ENCODE measurements around the gene RETREG3.
"Not testable (repeated sequence)": the region's sequence is repeated elsewhere in the genome, so short reads cannot be mapped to it uniquely, and the experiment has no call there.

DNA sequence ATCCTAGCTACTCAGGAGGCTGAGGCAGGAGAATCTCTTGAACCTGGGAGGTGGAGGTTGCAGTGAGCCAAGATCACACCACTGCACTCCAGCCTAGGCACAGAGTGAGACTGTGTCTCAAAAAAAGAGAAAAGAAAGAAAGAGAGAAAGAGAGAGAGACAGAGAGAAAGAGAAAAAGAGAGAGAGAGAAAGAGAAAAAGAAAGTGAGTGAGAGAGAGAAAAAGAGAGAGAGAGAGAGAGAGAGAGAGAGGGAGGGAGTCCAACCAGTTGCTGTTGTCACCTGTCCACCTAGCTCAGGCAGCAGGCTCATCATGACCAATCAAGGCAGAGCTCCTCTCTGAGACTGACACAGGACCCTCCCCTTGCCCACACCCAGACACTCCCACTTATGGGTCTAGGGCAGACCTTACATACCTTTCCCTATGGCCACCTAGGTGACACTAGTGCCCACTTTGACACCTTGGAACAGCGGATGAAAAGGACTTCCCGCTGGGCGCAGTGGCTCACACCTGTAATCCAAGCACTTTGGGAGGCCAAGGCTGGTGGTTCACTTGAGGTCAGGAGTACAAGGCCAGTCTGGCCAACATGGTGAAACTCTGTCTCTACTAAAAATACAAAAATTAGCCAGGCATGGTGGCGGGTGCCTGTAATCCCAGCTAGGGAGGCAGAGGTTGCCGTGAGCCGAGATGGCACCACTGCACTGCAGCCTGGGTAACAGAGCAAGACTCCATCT lies 18.0 kb upstream of the RETREG3 start:
- TF ChIP-seq, protein P1, sequence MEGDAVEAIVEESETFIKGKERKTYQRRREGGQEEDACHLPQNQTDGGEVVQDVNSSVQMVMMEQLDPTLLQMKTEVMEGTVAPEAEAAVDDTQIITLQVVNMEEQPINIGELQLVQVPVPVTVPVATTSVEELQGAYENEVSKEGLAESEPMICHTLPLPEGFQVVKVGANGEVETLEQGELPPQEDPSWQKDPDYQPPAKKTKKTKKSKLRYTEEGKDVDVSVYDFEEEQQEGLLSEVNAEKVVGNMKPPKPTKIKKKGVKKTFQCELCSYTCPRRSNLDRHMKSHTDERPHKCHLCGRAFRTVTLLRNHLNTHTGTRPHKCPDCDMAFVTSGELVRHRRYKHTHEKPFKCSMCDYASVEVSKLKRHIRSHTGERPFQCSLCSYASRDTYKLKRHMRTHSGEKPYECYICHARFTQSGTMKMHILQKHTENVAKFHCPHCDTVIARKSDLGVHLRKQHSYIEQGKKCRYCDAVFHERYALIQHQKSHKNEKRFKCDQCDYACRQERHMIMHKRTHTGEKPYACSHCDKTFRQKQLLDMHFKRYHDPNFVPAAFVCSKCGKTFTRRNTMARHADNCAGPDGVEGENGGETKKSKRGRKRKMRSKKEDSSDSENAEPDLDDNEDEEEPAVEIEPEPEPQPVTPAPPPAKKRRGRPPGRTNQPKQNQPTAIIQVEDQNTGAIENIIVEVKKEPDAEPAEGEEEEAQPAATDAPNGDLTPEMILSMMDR (IDR thresholded peaks at IDR 0.05; ENCODE audit: low read length): not testable (repeated sequence)
- TF ChIP-seq EZH2 (IDR thresholded peaks at IDR 0.05; ENCODE audit: borderline replicate concordance, low read length): not testable (repeated sequence)
